ENCODE data around the gene OLFM4.

- TF ChIP-seq CTCF (IDR thresholded peaks at IDR 0.05 in 2 of 3, conservative IDR thresholded peaks at IDR 0.05 in 1 of 3; ENCODE audit: borderline replicate concordance in 1 of 3, insufficient read depth in 1 of 3, low read depth in 2 of 3, low read length in 2 of 3) (no peak), ZFX (IDR thresholded peaks at IDR 0.05) (no peak), YY1 (IDR thresholded peaks at IDR 0.05; ENCODE audit: extremely low read depth, insufficient replicate concordance, low read depth, low read length) (no peak), RAD21 (IDR thresholded peaks at IDR 0.05; ENCODE audit: low read depth) (no peak), POLR2A (IDR thresholded peaks at IDR 0.05; ENCODE audit: borderline replicate concordance, extremely low read depth, insufficient read depth, insufficient read length) (no peak), POLR2AphosphoS5 (IDR thresholded peaks at IDR 0.05; ENCODE audit: low read depth, low read length) (no peak), EZH2phosphoT487 (IDR thresholded peaks at IDR 0.05; ENCODE audit: borderline replicate concordance) (no peak), EZH2 (IDR thresholded peaks at IDR 0.05) (no peak), MAX (IDR thresholded peaks at IDR 0.05) (no peak), TCF7L2 (IDR thresholded peaks at IDR 0.05; ENCODE audit: borderline replicate concordance, extremely low read depth, insufficient read depth, insufficient read length) (no peak), SP1 (IDR thresholded peaks at IDR 0.05; ENCODE audit: low read depth) (no peak), REST (IDR thresholded peaks at IDR 0.05; ENCODE audit: low read depth) (no peak)
These were observed 11.1 kb upstream of the OLFM4 start for GRCh38 chr13:53017433-53017970.

Data from HCT116 (cell line).